ENCODE measurements around the gene KDSR. TPM values are rescaled to one million over a fixed set of nuclear protein-coding genes. Genes with fewer than 3 reads are reported as not detected.

Gene KDSR
- total RNA-seq, 4 donors from 2014 or later: 11.2 to 18.6 (median 14.4) TPM

- H3K27me3 ChIP-seq: no peaks in the 10 kb centered on the region
- ATAC-seq (no peak), DNase-seq (no peak)
- H3K4me1 ChIP-seq: peaks cover 21 to 24% of the 10 kb centered on the region in 2 donors
- H3K4me3 ChIP-seq: no peak overlapping the region
- no peaks in the 10 kb centered on the region for H3K9me3 ChIP-seq
- in situ Hi-C loops (cut with MboI; ENCODE audit: low sequenced_read_pairs in 4 of 4): no loop called here
- no peaks in the 10 kb centered on the region for H3K36me3 ChIP-seq
- intact Hi-C loops (cut with DNase I; ENCODE audit: low total_unique reads): no loop called here
- H3K27ac ChIP-seq: no peak overlapping the region
- TF ChIP-seq POLR2A (IDR thresholded peaks at IDR 0.05): no peak
- TF ChIP-seq CTCF (IDR thresholded peaks at IDR 0.05 in 4 of 5, conservative IDR thresholded peaks at IDR 0.05 in 1 of 5): no peak
These were observed 84.2 kb downstream of the KDSR start for GRCh38 chr18:63282793-63283192.

Other genes with a start within 250 kb of the KDSR start
- 10 to 100 TPM in 2 of 4 donors, 1 to 10 TPM in 2; 6.2 to 20.4 (median 13.7) TPM for gene BCL2, start 47.4 kb downstream of the KDSR start, total RNA-seq
- 10 to 100 TPM; 13.4 to 18.2 (median 16.0) TPM for gene VPS4B, start 55.3 kb upstream of the KDSR start, total RNA-seq
- not detected for gene SERPINB5, start 109.8 kb upstream of the KDSR start, total RNA-seq
- not detected for gene SERPINB12, start 175.2 kb upstream of the KDSR start, total RNA-seq
- gene SERPINB13, start 220.1 kb upstream of the KDSR start, total RNA-seq: not detected

All from gastrocnemius medialis (tissue), 4 donors.